Astrocyte (in vitro differentiated cells and primary cell): Measurements from ENCODE around the gene DUS3L. TPM values are rescaled to one million over a fixed set of nuclear protein-coding genes. Genes with fewer than 3 reads are reported as not detected.
"Not testable (repeated sequence)": the region's sequence is repeated elsewhere in the genome, so short reads cannot be mapped to it uniquely, and the experiment has no call there.

Experiments used
- DNase-seq: peaks from one replicate; pipeline ENCODE4 v3.0.0-alpha.2; 2010; ENCODE audit warnings: low read depth
- FAIRE-seq: peaks from 2 replicates; lab custom pipeline; 2011; peaks lifted over from hg19 to GRCh38; lab: Jason Lieb, UNC
- H2AFZ ChIP-seq: 2 replicates; pipeline ENCODE4 v1.6.0; 2012; ENCODE audit warnings: low read depth, low read length, inconsistent platforms
- H3K27ac ChIP-seq: 2 replicates; pipeline ENCODE4 v1.5.1; 2011; ENCODE audit warnings: low read depth, low read length, inconsistent platforms
- H3K27me3 ChIP-seq: 2 replicates; pipeline ENCODE4 v1.6.0; 2011; ENCODE audit warnings: low read length, inconsistent platforms; ENCODE audit not compliant: insufficient read depth
- H3K36me3 ChIP-seq: 2 replicates; pipeline ENCODE4 v1.5.1; 2011; ENCODE audit warnings: low read length, inconsistent platforms; ENCODE audit not compliant: insufficient read depth
- H3K4me1 ChIP-seq: 2 replicates; pipeline ENCODE4 v1.5.1; 2011; ENCODE audit warnings: low read length, inconsistent platforms; ENCODE audit not compliant: insufficient read depth
- H3K4me2 ChIP-seq: 2 replicates; pipeline ENCODE4 v1.6.0; 2012; ENCODE audit warnings: low read length, inconsistent platforms
- H3K4me3 ChIP-seq: 2 replicates; pipeline ENCODE4 v1.5.1; 2011; ENCODE audit warnings: low read depth, mild to moderate bottlenecking, low read length, inconsistent platforms; ENCODE audit not compliant: insufficient read depth
- H3K79me2 ChIP-seq: 2 replicates; pipeline ENCODE4 v1.6.0; 2012; ENCODE audit warnings: mild to moderate bottlenecking, low read length, inconsistent platforms; ENCODE audit not compliant: insufficient read depth
- H3K9ac ChIP-seq: 2 replicates; pipeline ENCODE4 v1.6.0; 2012; ENCODE audit warnings: mild to moderate bottlenecking, low read length, inconsistent platforms
- H3K9me3 ChIP-seq: 2 replicates; pipeline ENCODE4 v1.5.1; 2012; ENCODE audit warnings: low read depth, mild to moderate bottlenecking, low read length, inconsistent platforms; ENCODE audit not compliant: insufficient read depth
- H4K20me1 ChIP-seq: 2 replicates; pipeline ENCODE4 v1.6.0; 2012; ENCODE audit warnings: low read length, inconsistent platforms; ENCODE audit not compliant: insufficient read depth
- H3K27ac Mint-ChIP-seq: one replicate; pipeline ENCODE4 v1.8.0; 2021; ENCODE audit warnings: mild to moderate bottlenecking, mixed read lengths; ENCODE audit not compliant: unreplicated experiment
- H3K27me3 Mint-ChIP-seq: one replicate; pipeline ENCODE4 v1.8.0; 2021; ENCODE audit warnings: low read depth, mixed read lengths; ENCODE audit not compliant: unreplicated experiment
- H3K36me3 Mint-ChIP-seq: one replicate; pipeline ENCODE4 v1.8.0; 2021; ENCODE audit warnings: low read depth, mixed read lengths; ENCODE audit not compliant: unreplicated experiment
- H3K4me1 Mint-ChIP-seq: one replicate; pipeline ENCODE4 v1.8.0; 2021; ENCODE audit warnings: low read depth, mixed read lengths; ENCODE audit not compliant: unreplicated experiment
- H3K4me3 Mint-ChIP-seq: one replicate; pipeline ENCODE4 v1.8.0; 2021; ENCODE audit warnings: mild to moderate bottlenecking, moderate library complexity, mixed read lengths; ENCODE audit not compliant: unreplicated experiment
- H3K9me3 Mint-ChIP-seq: one replicate; pipeline ENCODE4 v1.8.0; 2021; ENCODE audit warnings: mild to moderate bottlenecking, mixed read lengths; ENCODE audit not compliant: unreplicated experiment
- EZH2 ChIP-seq: IDR thresholded peaks from 2 replicates; pipeline ENCODE4 v1.6.1; 2012; ENCODE audit warnings: mild to moderate bottlenecking, low read length, inconsistent platforms; ENCODE audit not compliant: insufficient read depth
- total RNA-seq: library from RNA; stranded (reverse); gene quantifications from 2 replicates; pipeline ENCODE4 v1.2.1, GENCODE V29; 2021
- TF ChIP-seq, protein P1 (sequence below): IDR thresholded peaks from 2 replicates; pipeline ENCODE4 v1.5.1; 2011; ENCODE audit warnings: low read depth, mild to moderate bottlenecking, inconsistent platforms, low read length, moderate library complexity; ENCODE audit not compliant: insufficient read depth

DUS3L gene
- total RNA-seq, 1 donor from 2014 or later = 18.4 TPM

DNA sequence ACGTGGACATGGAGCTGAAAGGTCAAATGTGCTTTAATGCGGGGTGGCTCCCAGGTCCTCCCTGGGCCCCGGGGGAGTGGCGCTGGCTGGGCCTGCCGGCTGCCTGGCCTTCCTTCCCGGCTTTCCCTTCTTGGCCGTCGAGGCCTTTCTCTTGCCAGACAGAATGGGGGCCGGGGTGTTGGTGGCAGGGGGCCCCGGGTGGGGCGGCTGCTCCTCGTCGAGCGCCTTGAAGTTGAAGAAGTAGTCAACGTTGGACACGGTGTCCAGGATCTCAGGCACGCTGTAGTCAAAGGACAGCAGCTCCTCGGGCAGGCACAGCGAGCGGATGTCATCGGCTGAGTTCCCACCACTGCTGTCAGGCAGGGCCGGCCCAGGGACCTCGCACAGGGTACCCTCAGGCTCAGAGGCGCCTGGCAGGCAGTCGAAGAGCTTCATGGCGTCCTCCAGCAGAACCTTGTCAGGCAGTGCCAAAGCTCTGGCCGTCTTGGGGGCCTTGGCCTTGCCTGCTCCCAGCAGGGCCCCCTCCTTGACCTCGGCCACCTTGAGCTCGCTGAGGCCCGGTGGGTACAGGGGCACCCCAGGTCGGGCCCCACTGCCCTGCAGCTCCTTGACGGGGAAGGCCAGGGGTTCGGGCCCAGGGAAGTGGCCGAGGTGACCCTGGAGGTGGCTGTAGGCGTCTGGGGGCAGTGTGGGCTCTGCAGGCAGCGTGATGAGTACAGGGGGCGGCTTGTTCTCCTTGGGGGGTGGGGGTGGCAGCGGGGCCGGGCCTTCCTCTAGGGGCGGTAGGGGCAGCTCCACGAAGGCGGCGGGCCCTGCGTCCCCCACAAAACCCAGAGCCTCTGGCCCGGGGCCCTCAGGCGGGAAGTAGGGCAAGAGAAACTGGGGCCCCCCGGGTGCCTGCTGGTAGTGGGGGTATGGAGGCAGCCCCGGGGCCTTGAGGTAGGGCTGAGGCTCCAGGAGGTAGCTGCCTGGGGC is 7.7 kb downstream of the DUS3L start:
- H3K36me3 ChIP-seq = no peaks in the 10 kb centered on the region
- H3K36me3 Mint-ChIP-seq = peaks cover 2% of the 10 kb centered on the region
- H3K27ac ChIP-seq = no peak overlapping the region

DNA sequence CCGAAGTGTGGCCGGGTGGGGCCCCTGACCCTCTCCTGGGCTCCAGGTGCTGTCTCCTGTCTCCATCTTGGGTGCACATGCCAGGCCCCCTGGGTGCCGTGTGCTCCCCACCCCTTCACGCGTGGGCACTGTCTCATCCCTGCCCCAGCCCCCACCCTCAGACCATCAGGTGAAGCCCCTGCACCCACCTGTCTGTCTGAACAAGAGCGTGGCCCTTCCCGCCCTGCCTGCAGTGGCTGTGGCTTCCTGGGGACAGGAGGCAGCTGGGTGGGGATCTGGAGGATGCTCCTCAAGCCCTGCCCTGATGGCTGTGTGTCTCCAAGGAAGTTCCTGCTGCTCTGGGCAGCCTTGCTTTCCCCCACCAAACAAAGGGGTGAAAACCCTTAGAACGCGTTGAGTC is 8.6 kb downstream of the DUS3L start:
- Mint-ChIP-seq H3K27ac (no peak overlapping the region), H3K27me3 (no peaks in the 10 kb centered on the region), H3K4me3 (no peak overlapping the region), H3K36me3 (peaks cover 2% of the 10 kb centered on the region), H3K9me3 (no peaks in the 10 kb centered on the region), H3K4me1 (no peaks in the 10 kb centered on the region)
- TF ChIP-seq EZH2 = no peak
- TF ChIP-seq, protein P1, sequence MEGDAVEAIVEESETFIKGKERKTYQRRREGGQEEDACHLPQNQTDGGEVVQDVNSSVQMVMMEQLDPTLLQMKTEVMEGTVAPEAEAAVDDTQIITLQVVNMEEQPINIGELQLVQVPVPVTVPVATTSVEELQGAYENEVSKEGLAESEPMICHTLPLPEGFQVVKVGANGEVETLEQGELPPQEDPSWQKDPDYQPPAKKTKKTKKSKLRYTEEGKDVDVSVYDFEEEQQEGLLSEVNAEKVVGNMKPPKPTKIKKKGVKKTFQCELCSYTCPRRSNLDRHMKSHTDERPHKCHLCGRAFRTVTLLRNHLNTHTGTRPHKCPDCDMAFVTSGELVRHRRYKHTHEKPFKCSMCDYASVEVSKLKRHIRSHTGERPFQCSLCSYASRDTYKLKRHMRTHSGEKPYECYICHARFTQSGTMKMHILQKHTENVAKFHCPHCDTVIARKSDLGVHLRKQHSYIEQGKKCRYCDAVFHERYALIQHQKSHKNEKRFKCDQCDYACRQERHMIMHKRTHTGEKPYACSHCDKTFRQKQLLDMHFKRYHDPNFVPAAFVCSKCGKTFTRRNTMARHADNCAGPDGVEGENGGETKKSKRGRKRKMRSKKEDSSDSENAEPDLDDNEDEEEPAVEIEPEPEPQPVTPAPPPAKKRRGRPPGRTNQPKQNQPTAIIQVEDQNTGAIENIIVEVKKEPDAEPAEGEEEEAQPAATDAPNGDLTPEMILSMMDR = no peak
- H4K20me1 ChIP-seq = no peaks in the 10 kb centered on the region
- H3K9me3 ChIP-seq = no peaks in the 10 kb centered on the region
- no peaks in the 10 kb centered on the region for H3K79me2 ChIP-seq
- H3K9ac ChIP-seq = no peak overlapping the region
- H3K4me3 ChIP-seq = no peak overlapping the region
- H3K36me3 ChIP-seq = no peaks in the 10 kb centered on the region
- no peaks in the 10 kb centered on the region for H3K27me3 ChIP-seq
- H3K4me1 ChIP-seq = no peaks in the 10 kb centered on the region
- no peak overlapping the region for H3K4me2 ChIP-seq
- DNase-seq (no peak), FAIRE-seq (no peak)
- H2AFZ ChIP-seq = no peak overlapping the region
- H3K27ac ChIP-seq = no peak overlapping the region

More for the DNA sequence above, 7.7 kb downstream of the DUS3L start:
- DNase-seq = no peak
- FAIRE-seq = no peak
- no peaks in the 10 kb centered on the region for H3K9me3 Mint-ChIP-seq
- H3K4me3 Mint-ChIP-seq = no peak overlapping the region
- H3K9ac ChIP-seq = no peak overlapping the region
- no peak overlapping the region for H3K4me2 ChIP-seq
- no peaks in the 10 kb centered on the region for H3K4me1 ChIP-seq
- no peak overlapping the region for H2AFZ ChIP-seq
- no peaks in the 10 kb centered on the region for H3K9me3 ChIP-seq
- TF ChIP-seq, protein P1 = no peak
- no peak for TF ChIP-seq EZH2
- no peaks in the 10 kb centered on the region for H3K79me2 ChIP-seq
- H3K27me3 ChIP-seq = no peaks in the 10 kb centered on the region
- no peaks in the 10 kb centered on the region for H4K20me1 ChIP-seq
- no peaks in the 10 kb centered on the region for H3K4me1 Mint-ChIP-seq
- no peak overlapping the region for H3K27ac Mint-ChIP-seq
- H3K27me3 Mint-ChIP-seq = no peaks in the 10 kb centered on the region
- H3K4me3 ChIP-seq = no peak overlapping the region

DNA sequence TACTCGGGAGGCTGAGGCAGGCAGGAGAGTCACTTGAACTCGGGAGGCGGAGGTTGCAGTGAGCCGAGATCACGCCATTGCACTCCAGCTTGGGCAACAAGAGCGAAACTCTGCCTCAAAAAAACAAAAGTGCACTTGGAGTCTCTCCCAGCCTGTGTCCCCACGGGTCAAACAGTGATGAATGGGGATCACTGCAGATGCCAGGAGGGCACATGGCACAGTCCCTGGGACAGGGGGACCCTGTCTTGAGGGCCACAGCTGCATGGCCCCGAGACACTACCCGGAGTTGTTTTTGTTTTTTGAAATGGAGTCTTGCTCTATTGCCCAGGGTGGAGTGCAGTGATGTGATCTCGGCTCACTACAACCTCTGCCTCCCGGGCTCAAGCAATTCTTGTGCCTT is 10.0 kb downstream of the DUS3L start:
- H4K20me1 ChIP-seq, DNase-seq, H3K4me3 Mint-ChIP-seq, H2AFZ ChIP-seq, H3K4me1 Mint-ChIP-seq, H3K27ac ChIP-seq, H3K4me2 ChIP-seq, H3K27me3 ChIP-seq, FAIRE-seq, H3K9me3 ChIP-seq, H3K4me1 ChIP-seq, H3K36me3 Mint-ChIP-seq, H3K9ac ChIP-seq, H3K9me3 Mint-ChIP-seq, H3K36me3 ChIP-seq, H3K27me3 Mint-ChIP-seq, H3K27ac Mint-ChIP-seq, H3K79me2 ChIP-seq, H3K4me3 ChIP-seq: not testable (repeated sequence)
